GM23248 (cell line): Measurements from ENCODE around the gene QRFP.

ENCODE experiments used
- EZH2 ChIP-seq: fragments of 200-600 bp; sonication (generic); IDR thresholded peaks from 2 replicates; pipeline ENCODE4 v1.6.1; 2018; ENCODE audit warnings: antibody characterized with exemption, mild to moderate bottlenecking; ENCODE audit not compliant: insufficient read depth, poor library complexity, severe bottlenecking
- EZH2phosphoT487 ChIP-seq: fragments of 200-600 bp; sonication (generic); IDR thresholded peaks from 2 replicates; pipeline ENCODE4 v1.6.1; 2018; ENCODE audit warnings: antibody characterized with exemption, moderate library complexity, mild to moderate bottlenecking, low read depth; ENCODE audit not compliant: insufficient read depth

DNA sequence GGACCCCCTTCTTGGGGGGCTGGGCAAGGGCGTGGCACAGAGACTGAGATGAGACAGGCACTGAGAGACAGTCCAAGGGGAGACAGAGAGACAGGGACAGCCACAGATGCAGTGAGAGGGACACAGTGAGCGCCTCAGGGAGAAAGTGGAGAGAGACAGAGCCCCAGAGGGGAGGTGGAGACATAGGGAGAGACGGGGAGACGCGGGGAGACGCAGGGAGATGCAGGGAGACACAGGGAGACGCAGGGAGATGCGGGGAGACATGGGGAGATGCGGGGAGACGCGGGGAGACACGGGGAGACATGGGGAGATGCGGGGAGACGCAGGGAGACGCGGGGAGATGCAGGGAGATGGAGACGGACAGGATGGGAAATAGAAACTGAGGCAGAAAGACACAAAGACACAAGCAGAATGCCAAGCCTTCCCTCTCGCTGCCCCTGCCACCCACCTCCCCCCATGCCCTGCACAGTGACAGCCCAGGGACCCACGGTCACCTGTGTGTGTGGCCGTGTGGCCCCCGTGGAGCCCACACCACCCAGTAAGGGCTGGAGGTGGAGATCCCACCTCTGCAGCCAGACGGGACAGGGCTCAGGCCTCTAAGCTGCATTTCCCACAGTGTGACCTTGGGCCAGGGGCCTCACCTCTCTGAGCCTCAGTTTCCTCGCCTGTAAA lies 33.7 kb upstream of the QRFP start:
- TF ChIP-seq EZH2phosphoT487, result no peak
- TF ChIP-seq EZH2, result no peak
